Endothelial cell of umbilical vein (primary cell): ENCODE measurements around the gene SORCS3. TPM values are rescaled to one million over a fixed set of nuclear protein-coding genes. Genes with fewer than 3 reads are reported as not detected.

ENCODE experiments used
- BruUV-seq: library from RNA; stranded (reverse); fragments of 400-500 nt; replicated peaks from 2 replicates; lab custom pipeline; 2021; lab: Mats Ljungman, UMichigan
- CTCF ChIA-PET: fragments of 300-600, 350-600 bp; sonication (Branson Sonifier 250); formaldehyde crosslinking; loops from one replicate; lab custom pipeline; 2021; ENCODE audit warnings: antibody characterized with exemption, inconsistent platforms; lab: Charles Lee
- POLR2A ChIA-PET: fragments of 300-600, 350-600 bp; sonication (Branson Sonifier 250); formaldehyde crosslinking; loops from one replicate; lab custom pipeline; 2021; ENCODE audit warnings: antibody characterized with exemption, inconsistent platforms; lab: Charles Lee
- DNase-seq: peaks from one replicate; pipeline ENCODE4 v3.0.0-alpha.2; 2011; ENCODE audit warnings: low read depth, low spot score
- FAIRE-seq: peaks from 2 replicates; lab custom pipeline; 2011; peaks lifted over from hg19 to GRCh38; lab: Jason Lieb, UNC
- H2AFZ ChIP-seq: 2 replicates; pipeline ENCODE4 v1.6.0; 2012; ENCODE audit warnings: low read depth, low read length, control low read depth, inconsistent platforms
- H3K27ac ChIP-seq: 2 replicates; pipeline ENCODE4 v1.5.1; 2011; ENCODE audit warnings: low read depth, mild to moderate bottlenecking, control low read depth, low read length, moderate library complexity; ENCODE audit not compliant: insufficient read depth
- H3K27me3 ChIP-seq, 2 experiments: 2 replicates each; pipeline versions ENCODE4 v1.6.0 to v1.6.1; 2011; ENCODE audit warnings: low read length in 2 of 2, mixed read lengths in 1 of 2; ENCODE audit not compliant: control insufficient read depth in 2 of 2, insufficient read depth in 2 of 2
- H3K36me3 ChIP-seq, 2 experiments: 2 replicates in 1 of 2; 3 replicates in 1 of 2; pipeline ENCODE4 v1.5.1; 2011; ENCODE audit warnings: low read length in 2 of 2, mild to moderate bottlenecking in 1 of 2, moderate library complexity in 1 of 2; ENCODE audit not compliant: control insufficient read depth in 2 of 2, insufficient read depth in 2 of 2; ENCODE audit errors: extremely low read depth in 1 of 2
- H3K4me1 ChIP-seq: 3 replicates; pipeline ENCODE4 v1.5.1; 2011; ENCODE audit warnings: mild to moderate bottlenecking, low read length; ENCODE audit not compliant: control insufficient read depth, insufficient read depth; ENCODE audit errors: extremely low read depth
- H3K4me2 ChIP-seq: 2 replicates; pipeline ENCODE4 v1.6.1; 2011; ENCODE audit warnings: low read length, control low read depth, mixed read lengths; ENCODE audit not compliant: insufficient read depth
- H3K4me3 ChIP-seq, 3 experiments: fragments of 200-600 bp in 1 of 3; sonication (generic), shearing (Covaris generic) in 1 of 3; replicated peaks in 1 of 3; 2 replicates each; pipeline ENCODE4 v1.5.1; 2011 to 2016; ENCODE audit warnings: control low read depth in 3 of 3, low read length in 3 of 3, mild to moderate bottlenecking in 2 of 3, inconsistent platforms in 1 of 3, low read depth in 1 of 3, moderate library complexity in 1 of 3; ENCODE audit not compliant: insufficient read depth in 1 of 3
- H3K79me2 ChIP-seq: 2 replicates; pipeline ENCODE4 v1.6.0; 2012; ENCODE audit warnings: low read length, inconsistent platforms; ENCODE audit not compliant: control insufficient read depth, insufficient read depth
- H3K9ac ChIP-seq: replicated peaks from 2 replicates; pipeline ENCODE3; 2011; ENCODE audit warnings: low read length, control low read depth; ENCODE audit not compliant: insufficient read depth; ENCODE audit errors: extremely low read depth
- H3K9me1 ChIP-seq: replicated peaks from 3 replicates; pipeline ENCODE4 v1.6.0; 2011; ENCODE audit warnings: mild to moderate bottlenecking, low read length; ENCODE audit not compliant: control insufficient read depth, insufficient read depth; ENCODE audit errors: extremely low read depth
- H3K9me3 ChIP-seq: replicated peaks from 2 replicates; pipeline ENCODE4 v1.5.1; 2012; ENCODE audit warnings: low read length, inconsistent platforms; ENCODE audit not compliant: control insufficient read depth, insufficient read depth
- H4K20me1 ChIP-seq: replicated peaks from 2 replicates; pipeline ENCODE3; 2011; ENCODE audit warnings: mild to moderate bottlenecking, low read length; ENCODE audit not compliant: control insufficient read depth, insufficient read depth; ENCODE audit errors: extremely low read depth
- CTCF ChIP-seq, 2 donors: IDR thresholded peaks; 1 replicate in 1 of 2; 2 replicates in 1 of 2; pipeline ENCODE4 v1.5.1; 2011; ENCODE audit warnings: low read length in 2 of 2, mild to moderate bottlenecking in 2 of 2, moderate library complexity in 2 of 2, control low read depth in 1 of 2, inconsistent platforms in 1 of 2, low read depth in 1 of 2; ENCODE audit not compliant: insufficient read depth in 1 of 2; ENCODE audit errors: extremely low read depth in 1 of 2
- EZH2 ChIP-seq: IDR thresholded peaks from 2 replicates; pipeline ENCODE4 v1.6.1; 2012; ENCODE audit warnings: borderline replicate concordance, low read depth, mild to moderate bottlenecking, moderate library complexity, low read length, inconsistent platforms; ENCODE audit not compliant: severe bottlenecking
- FOS ChIP-seq: IDR thresholded peaks from 2 replicates; pipeline ENCODE4 v1.6.1; 2011; ENCODE audit warnings: mild to moderate bottlenecking, low read length, moderate library complexity, borderline replicate concordance; ENCODE audit not compliant: insufficient read depth
- GATA2 ChIP-seq: IDR thresholded peaks from 2 replicates; pipeline ENCODE4 v1.7.0; 2011; ENCODE audit warnings: low read depth, mild to moderate bottlenecking, moderate library complexity, mixed read lengths, low read length; ENCODE audit not compliant: insufficient read length, insufficient read depth
- JUN ChIP-seq: IDR thresholded peaks from 2 replicates; pipeline ENCODE4 v1.6.1; 2011; ENCODE audit warnings: borderline replicate concordance, low read depth; ENCODE audit not compliant: insufficient read length, insufficient read depth
- MYC ChIP-seq: IDR thresholded peaks from one replicate; pipeline ENCODE4 v1.6.1; 2011; ENCODE audit warnings: mild to moderate bottlenecking, low read depth, low read length
- POLR2A ChIP-seq: IDR thresholded peaks from 2 replicates; pipeline ENCODE4 v1.6.1; 2012; ENCODE audit warnings: low read depth, mild to moderate bottlenecking, control low read depth, low read length
- POLR2AphosphoS5 ChIP-seq: IDR thresholded peaks from 2 replicates; pipeline ENCODE4 v1.6.1; 2012; ENCODE audit warnings: low read depth, mild to moderate bottlenecking, control low read depth, low read length, moderate library complexity; ENCODE audit not compliant: insufficient read depth
- dilution Hi-C: fragments of 300-500 bp; cut with MboI; formaldehyde crosslinking; loops from one replicate; pipeline ENCODE4 v1.15.0; 2019; ENCODE audit warnings: low sequenced_read_pairs; ENCODE audit not compliant: extremely low pct_ligation_motif_present
- intact Hi-C: fragments of 100-400 bp; cut with micrococcal nuclease; formaldehyde crosslinking; loops from one replicate; pipeline ENCODE4 v1.10.0; 2022
- polyA plus RNA-seq, 4 experiments: library from polyadenylated mRNA; depleted of rRNA in 3 of 4; stranded (reverse) in 3 of 4; unstranded in 1 of 4; fragments of >200 nt; gene quantifications; 2 replicates each; pipeline versions ENCODE4 v1.2.1 to v1.2.3, GENCODE V29; 2011 to 2012; ENCODE audit warnings: missing spikeins in 1 of 4
- total RNA-seq: library from RNA; stranded (reverse); gene quantifications from 2 replicates; pipeline ENCODE4 v1.2.3, GENCODE V29; 2021
- TF ChIP-seq, protein P1 (sequence below): IDR thresholded peaks from 2 replicates; pipeline ENCODE4 v1.6.1; 2011; ENCODE audit not compliant: insufficient read depth, insufficient read length

The SORCS3 gene
- total and polyA plus RNA-seq, 2 donors (not counting 3 experiments of a cell fraction or from before 2014, with no cell fraction given): not detected

- TF ChIP-seq GATA2: no peak
- no peak for TF ChIP-seq JUN
- no peak for TF ChIP-seq EZH2
- no peak for TF ChIP-seq CTCF (IDR thresholded peaks at IDR 0.05; ENCODE audit: extremely low read depth in 1 of 2, insufficient read depth in 1 of 2, low read depth in 1 of 2, low read length in 2 of 2)
- TF ChIP-seq MYC: no peak
- TF ChIP-seq POLR2A: no peak
- no peak for TF ChIP-seq POLR2AphosphoS5
- TF ChIP-seq, protein P1, sequence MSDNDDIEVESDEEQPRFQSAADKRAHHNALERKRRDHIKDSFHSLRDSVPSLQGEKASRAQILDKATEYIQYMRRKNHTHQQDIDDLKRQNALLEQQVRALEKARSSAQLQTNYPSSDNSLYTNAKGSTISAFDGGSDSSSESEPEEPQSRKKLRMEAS: no peak
- no peak for TF ChIP-seq FOS
- intact Hi-C loops (no loop called here), dilution Hi-C loops (no loop called here)
- POLR2A ChIA-PET: no interaction called here
- H2AFZ ChIP-seq: no peak overlapping the region
- no peaks in the 10 kb centered on the region for H3K27me3 ChIP-seq
- CTCF ChIA-PET: no interaction called here
- H3K9me3 ChIP-seq: no peaks in the 10 kb centered on the region
- no peaks in the 10 kb centered on the region for H3K9me1 ChIP-seq
- no peak for DNase-seq
- H3K9ac ChIP-seq: no peak overlapping the region
- H3K4me1 ChIP-seq: no peaks in the 10 kb centered on the region
- H3K4me2 ChIP-seq: no peak overlapping the region
- BruUV-seq: no TSS peak
- no peaks in the 10 kb centered on the region for H3K36me3 ChIP-seq
- H4K20me1 ChIP-seq: no peaks in the 10 kb centered on the region
- FAIRE-seq: no peak
- no peaks in the 10 kb centered on the region for H3K79me2 ChIP-seq
- no peak overlapping the region for H3K4me3 ChIP-seq
- H3K27ac ChIP-seq: no peak overlapping the region
Measured at GRCh38 chr10:105025092-105025491, 384.0 kb downstream of the SORCS3 start.
